GM21529 (cell line): ENCODE data around the gene RIPK4.
"Not testable (repeated sequence)": the region's sequence is repeated elsewhere in the genome, so short reads cannot be mapped to it uniquely, and the experiment has no call there.

Experiments
- ATAC-seq: cut with Tn5 transposase; IDR thresholded peaks from one replicate; pipeline ENCODE4 v1.9.1; 2021; ENCODE audit not compliant: unreplicated experiment

The RIPK4 gene

GRCh38 chr21:41796476-41797080 is 29.7 kb upstream of the RIPK4 start:
- no peak for ATAC-seq

GRCh38 chr21:41795726-41796125 is 28.9 kb upstream of the RIPK4 start:
- no peak for ATAC-seq

- no peak for ATAC-seq
Measured at GRCh38 chr21:41794600-41794999, 27.7 kb upstream of the RIPK4 start.

GRCh38 chr21:41792711-41793110 is 25.9 kb upstream of the RIPK4 start:
- no peak for ATAC-seq

- ATAC-seq = no peak
Measured at GRCh38 chr21:41786509-41786987, 19.7 kb upstream of the RIPK4 start.

GRCh38 chr21:41785262-41785661 is 18.4 kb upstream of the RIPK4 start:
- ATAC-seq = not testable (repeated sequence)

GRCh38 chr21:41784456-41785102 is 17.7 kb upstream of the RIPK4 start:
- ATAC-seq = no peak

- no peak for ATAC-seq
Measured at GRCh38 chr21:41783476-41784180, 16.8 kb upstream of the RIPK4 start.

GRCh38 chr21:41781050-41781410 is 14.2 kb upstream of the RIPK4 start:
- no peak for ATAC-seq

- ATAC-seq = no peak
Measured at GRCh38 chr21:41780337-41781049, 13.6 kb upstream of the RIPK4 start.

- ATAC-seq = no peak
Measured at GRCh38 chr21:41779659-41780058, 12.8 kb upstream of the RIPK4 start.

GRCh38 chr21:41778930-41779600 is 12.2 kb upstream of the RIPK4 start:
- ATAC-seq = no peak

GRCh38 chr21:41777951-41778815 is 11.3 kb upstream of the RIPK4 start:
- ATAC-seq = no peak

GRCh38 chr21:41776778-41777177 is 9.9 kb upstream of the RIPK4 start:
- no peak for ATAC-seq

- ATAC-seq = no peak
Measured at GRCh38 chr21:41775149-41775472, 8.3 kb upstream of the RIPK4 start.

GRCh38 chr21:41774467-41775148 is 7.8 kb upstream of the RIPK4 start:
- ATAC-seq = no peak

- ATAC-seq = no peak
Measured at GRCh38 chr21:41772351-41773080, 5.7 kb upstream of the RIPK4 start.

- ATAC-seq = no peak
Measured at GRCh38 chr21:41771625-41771945, 4.7 kb upstream of the RIPK4 start.
